C4-2B (cell line): ENCODE measurements around the gene PDXK.

Experiments used
- CTCF ChIP-seq: fragments of 450-650 bp; conservative IDR thresholded peaks from 2 replicates; pipeline ENCODE4 v1.5.1; 2017; ENCODE audit warnings: mild to moderate bottlenecking
- ZFX ChIP-seq: fragments of 450-650 bp; IDR thresholded peaks from 2 replicates; pipeline ENCODE4 v1.6.1; 2017

GRCh38 chr21:43806017-43806710 is 87.2 kb downstream of the PDXK start:
- TF ChIP-seq CTCF, result no peak
- no peak for TF ChIP-seq ZFX
